ENCODE measurements around the gene MSANTD2.

MSANTD2 gene

DNA sequence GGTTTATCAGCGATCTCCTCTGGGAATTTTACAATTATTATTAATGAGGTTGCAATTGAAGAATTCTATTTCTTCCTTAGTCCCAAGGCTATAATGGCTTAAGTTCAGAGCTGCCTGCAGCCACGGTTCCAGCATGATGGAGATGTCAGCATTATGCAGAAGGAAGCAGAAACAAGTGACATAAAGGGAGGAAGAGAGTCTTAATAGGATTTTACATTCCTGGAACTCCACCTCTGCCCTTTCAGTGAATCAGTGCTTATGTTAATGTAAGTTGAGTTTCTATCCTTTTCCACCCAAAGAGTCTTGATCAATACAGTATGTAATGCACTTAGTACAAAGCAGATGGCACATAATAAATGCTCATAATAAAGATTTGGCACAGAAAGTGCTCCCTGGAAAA, 72.1 kb downstream of the MSANTD2 start:
- Histone ChIP-seq H3F3A (ENCODE audit: control insufficient read depth, insufficient read depth) (no peaks in the 10 kb centered on the region), H4K20me1 (ENCODE audit: control insufficient read depth, insufficient read depth, low read depth, low read length) (no peaks in the 10 kb centered on the region), H3K27me3 (ENCODE audit: control insufficient read depth, low read length) (no peaks in the 10 kb centered on the region), H3K4me3 (ENCODE audit: low read length) (no peak overlapping the region), H3K36me3 (ENCODE audit: control insufficient read depth, low read length) (no peaks in the 10 kb centered on the region), H3K4me1 (ENCODE audit: control insufficient read depth, low read length) (peaks cover 38% of the 10 kb centered on the region), H3K79me2 (ENCODE audit: control insufficient read depth, low read length) (no peaks in the 10 kb centered on the region), H3K27ac (ENCODE audit: low read depth, low read length) (no peak overlapping the region), H3K4me2 (ENCODE audit: low read length) (no peak overlapping the region), H3K9me3 (ENCODE audit: control insufficient read depth, insufficient read depth, low read length) (no peaks in the 10 kb centered on the region), H3K9me2 (replicated peaks; ENCODE audit: control insufficient read depth, low read length) (no peaks in the 10 kb centered on the region)
- TF ChIP-seq, protein P1, sequence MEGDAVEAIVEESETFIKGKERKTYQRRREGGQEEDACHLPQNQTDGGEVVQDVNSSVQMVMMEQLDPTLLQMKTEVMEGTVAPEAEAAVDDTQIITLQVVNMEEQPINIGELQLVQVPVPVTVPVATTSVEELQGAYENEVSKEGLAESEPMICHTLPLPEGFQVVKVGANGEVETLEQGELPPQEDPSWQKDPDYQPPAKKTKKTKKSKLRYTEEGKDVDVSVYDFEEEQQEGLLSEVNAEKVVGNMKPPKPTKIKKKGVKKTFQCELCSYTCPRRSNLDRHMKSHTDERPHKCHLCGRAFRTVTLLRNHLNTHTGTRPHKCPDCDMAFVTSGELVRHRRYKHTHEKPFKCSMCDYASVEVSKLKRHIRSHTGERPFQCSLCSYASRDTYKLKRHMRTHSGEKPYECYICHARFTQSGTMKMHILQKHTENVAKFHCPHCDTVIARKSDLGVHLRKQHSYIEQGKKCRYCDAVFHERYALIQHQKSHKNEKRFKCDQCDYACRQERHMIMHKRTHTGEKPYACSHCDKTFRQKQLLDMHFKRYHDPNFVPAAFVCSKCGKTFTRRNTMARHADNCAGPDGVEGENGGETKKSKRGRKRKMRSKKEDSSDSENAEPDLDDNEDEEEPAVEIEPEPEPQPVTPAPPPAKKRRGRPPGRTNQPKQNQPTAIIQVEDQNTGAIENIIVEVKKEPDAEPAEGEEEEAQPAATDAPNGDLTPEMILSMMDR (IDR thresholded peaks at IDR 0.05; ENCODE audit: low read depth, low read length, poor library complexity, severe bottlenecking) = no peak
- no peak for TF ChIP-seq EZH2phosphoT487 (IDR thresholded peaks at IDR 0.05; ENCODE audit: borderline replicate concordance, low read length)

DNA sequence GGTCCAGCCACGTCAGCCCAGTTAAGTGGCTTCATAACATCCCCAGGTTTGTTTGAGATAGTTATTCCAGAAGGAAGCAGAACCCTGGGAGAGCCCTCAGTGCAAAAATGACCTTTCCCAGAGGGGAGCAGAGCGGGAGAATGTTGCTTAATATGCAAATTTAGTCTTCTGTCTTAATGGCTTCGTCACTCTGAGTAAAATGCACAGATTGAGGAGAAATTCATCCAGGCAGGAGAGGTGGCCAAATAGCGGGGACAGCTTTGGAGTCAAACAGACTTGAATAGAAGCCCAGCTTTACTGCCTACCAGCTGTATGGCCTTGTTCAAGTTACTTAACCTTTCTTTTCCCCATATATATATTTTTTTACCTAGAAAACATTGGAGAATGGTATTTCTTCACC, 72.7 kb downstream of the MSANTD2 start:
- H3K4me1 ChIP-seq (ENCODE audit: control insufficient read depth, low read length) = peaks cover 45% of the 10 kb centered on the region
- H3K9me2 ChIP-seq (replicated peaks; ENCODE audit: control insufficient read depth, low read length) = no peaks in the 10 kb centered on the region
- H3K4me2 ChIP-seq (ENCODE audit: low read length) = no peak overlapping the region
- H3K36me3 ChIP-seq (ENCODE audit: control insufficient read depth, low read length) = no peaks in the 10 kb centered on the region
- no peak overlapping the region for H3K27ac ChIP-seq (ENCODE audit: low read depth, low read length)
- H3F3A ChIP-seq (ENCODE audit: control insufficient read depth, insufficient read depth) = no peaks in the 10 kb centered on the region
- no peak overlapping the region for H3K4me3 ChIP-seq (ENCODE audit: low read length)
- H4K20me1 ChIP-seq (ENCODE audit: control insufficient read depth, insufficient read depth, low read depth, low read length) = no peaks in the 10 kb centered on the region
- TF ChIP-seq EZH2phosphoT487 (IDR thresholded peaks at IDR 0.05; ENCODE audit: borderline replicate concordance, low read length) = no peak
- TF ChIP-seq, protein P1 (IDR thresholded peaks at IDR 0.05; ENCODE audit: low read depth, low read length, poor library complexity, severe bottlenecking) = no peak
- H3K27me3 ChIP-seq (ENCODE audit: control insufficient read depth, low read length) = no peaks in the 10 kb centered on the region
- H3K79me2 ChIP-seq (ENCODE audit: control insufficient read depth, low read length) = no peaks in the 10 kb centered on the region
- H3K9me3 ChIP-seq (ENCODE audit: control insufficient read depth, insufficient read depth, low read length) = no peaks in the 10 kb centered on the region

DNA sequence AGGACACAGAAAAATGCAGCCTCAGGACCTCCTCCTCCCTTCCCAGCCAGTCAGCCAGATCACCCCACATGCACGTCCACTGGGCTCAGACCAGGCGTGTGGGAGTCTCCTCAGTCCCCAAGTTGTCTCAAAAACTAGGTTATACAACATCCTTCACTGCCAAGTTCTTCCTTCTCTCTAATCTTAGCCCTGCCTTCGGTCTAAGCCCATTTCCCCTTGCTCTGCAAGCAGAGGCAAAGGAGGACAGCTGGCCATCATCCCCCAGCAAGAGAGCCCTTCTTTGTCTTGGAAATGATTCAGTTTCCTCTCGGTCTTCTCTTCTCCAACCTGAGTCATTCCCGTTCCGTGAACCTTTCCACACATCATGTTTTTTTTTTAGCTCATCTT, 74.5 kb downstream of the MSANTD2 start:
- Histone ChIP-seq H4K20me1 (ENCODE audit: control insufficient read depth, insufficient read depth, low read depth, low read length) (no peaks in the 10 kb centered on the region), H3K36me3 (ENCODE audit: control insufficient read depth, low read length) (no peaks in the 10 kb centered on the region), H3K4me2 (ENCODE audit: low read length) (peak overlapping the region; percentile 86), H3K79me2 (ENCODE audit: control insufficient read depth, low read length) (no peaks in the 10 kb centered on the region), H3K9me3 (ENCODE audit: control insufficient read depth, insufficient read depth, low read length) (no peaks in the 10 kb centered on the region), H3K4me3 (ENCODE audit: low read length) (peak overlapping the region; percentile 63), H3K4me1 (ENCODE audit: control insufficient read depth, low read length) (peaks cover 57% of the 10 kb centered on the region), H3F3A (ENCODE audit: control insufficient read depth, insufficient read depth) (no peaks in the 10 kb centered on the region), H3K27me3 (ENCODE audit: control insufficient read depth, low read length) (no peaks in the 10 kb centered on the region), H3K27ac (ENCODE audit: low read depth, low read length) (no peak overlapping the region), H3K9me2 (replicated peaks; ENCODE audit: control insufficient read depth, low read length) (no peaks in the 10 kb centered on the region)
- TF ChIP-seq EZH2phosphoT487 (IDR thresholded peaks at IDR 0.05; ENCODE audit: borderline replicate concordance, low read length) = no peak
- TF ChIP-seq, protein P1 (IDR thresholded peaks at IDR 0.05; ENCODE audit: low read depth, low read length, poor library complexity, severe bottlenecking) = no peak

All from DOHH2 (cell line).